ENCODE measurements around the gene ALS2CL.
A peak's percentile ranks its signal among the peaks of the same experiment; 100 is the strongest.

Gene ALS2CL

GRCh38 chr3:46634856-46635255 lies 58.6 kb downstream of the ALS2CL start:
- H3K4me3 ChIP-seq (ENCODE audit: low read depth in 1 of 2, low read length in 2 of 2), result no peak overlapping the region
- peaks cover 4% of the 10 kb centered on the region for H3K9me3 ChIP-seq (ENCODE audit: insufficient read depth, low read length, severe bottlenecking)
- peak overlapping the region; percentile 70 for H3K27ac ChIP-seq (ENCODE audit: low read length)
- peak overlapping the region; percentile 60; the same call in 1 of the 2 replicates for H2AFZ ChIP-seq (ENCODE audit: low read depth, low read length)
- ATAC-seq (ENCODE audit: insufficient read depth, low read depth), result peak; percentile 22; the same call in 1 of the 3 replicates
- no peak for DNase-seq
- no peaks in the 10 kb centered on the region for H3K27me3 ChIP-seq (ENCODE audit: insufficient read depth, low read length, poor library complexity)
- H3K4me1 ChIP-seq (ENCODE audit: insufficient read depth, low read length), result peaks cover 30% of the 10 kb centered on the region
- no peaks in the 10 kb centered on the region for H3K36me3 ChIP-seq (ENCODE audit: insufficient read depth, low read length)
- no peak overlapping the region for H3K9ac ChIP-seq (ENCODE audit: low read depth, low read length)
- H3K79me2 ChIP-seq (ENCODE audit: insufficient read depth, low read length), result no peaks in the 10 kb centered on the region
- TF ChIP-seq EZH2 (IDR thresholded peaks at IDR 0.05; ENCODE audit: borderline replicate concordance, low read depth, low read length, severe bottlenecking), result no peak
- no peak for TF ChIP-seq CTCF (IDR thresholded peaks at IDR 0.05; ENCODE audit: borderline replicate concordance, extremely low read depth, low read length, poor library complexity, severe bottlenecking)
- H3K4me2 ChIP-seq (ENCODE audit: insufficient read depth, low read length), result 0 out of 2 replicates have a peak overlapping the region, but pooled peaks have one; percentile 2
- H4K20me1 ChIP-seq (ENCODE audit: insufficient read depth, low read length), result no peaks in the 10 kb centered on the region

GRCh38 chr3:46632792-46633191 lies 60.7 kb downstream of the ALS2CL start:
- DNase-seq, result no peak
- no peak overlapping the region for H3K4me2 ChIP-seq (ENCODE audit: insufficient read depth, low read length)
- no peaks in the 10 kb centered on the region for H3K9me3 ChIP-seq (ENCODE audit: insufficient read depth, low read length, severe bottlenecking)
- no peaks in the 10 kb centered on the region for H3K79me2 ChIP-seq (ENCODE audit: insufficient read depth, low read length)
- no peak overlapping the region for H3K9ac ChIP-seq (ENCODE audit: low read depth, low read length)
- peaks cover 46% of the 10 kb centered on the region for H3K4me1 ChIP-seq (ENCODE audit: insufficient read depth, low read length)
- no peak for ATAC-seq (ENCODE audit: insufficient read depth, low read depth)
- no peak overlapping the region for H2AFZ ChIP-seq (ENCODE audit: low read depth, low read length)
- no peaks in the 10 kb centered on the region for H3K36me3 ChIP-seq (ENCODE audit: insufficient read depth, low read length)
- TF ChIP-seq CTCF (IDR thresholded peaks at IDR 0.05; ENCODE audit: borderline replicate concordance, extremely low read depth, low read length, poor library complexity, severe bottlenecking), result no peak
- no peak for TF ChIP-seq EZH2 (IDR thresholded peaks at IDR 0.05; ENCODE audit: borderline replicate concordance, low read depth, low read length, severe bottlenecking)
- H3K27me3 ChIP-seq (ENCODE audit: insufficient read depth, low read length, poor library complexity), result no peaks in the 10 kb centered on the region
- no peaks in the 10 kb centered on the region for H4K20me1 ChIP-seq (ENCODE audit: insufficient read depth, low read length)
- no peak overlapping the region for H3K4me3 ChIP-seq (ENCODE audit: low read depth in 1 of 2, low read length in 2 of 2)
- H3K27ac ChIP-seq (ENCODE audit: low read length), result no peak overlapping the region

- Histone ChIP-seq H4K20me1 (ENCODE audit: insufficient read depth, low read length) (no peaks in the 10 kb centered on the region), H3K9me3 (ENCODE audit: insufficient read depth, low read length, severe bottlenecking) (no peaks in the 10 kb centered on the region), H3K9ac (ENCODE audit: low read depth, low read length) (peak overlapping the region; percentile 17), H2AFZ (ENCODE audit: low read depth, low read length) (peak overlapping the region; percentile 63), H3K4me1 (ENCODE audit: insufficient read depth, low read length) (peaks cover 37% of the 10 kb centered on the region), H3K4me2 (ENCODE audit: insufficient read depth, low read length) (peak overlapping the region; percentile 51), H3K27ac (ENCODE audit: low read length) (peak overlapping the region; percentile 63), H3K36me3 (ENCODE audit: insufficient read depth, low read length) (no peaks in the 10 kb centered on the region), H3K79me2 (ENCODE audit: insufficient read depth, low read length) (no peaks in the 10 kb centered on the region), H3K27me3 (ENCODE audit: insufficient read depth, low read length, poor library complexity) (no peaks in the 10 kb centered on the region), H3K4me3 (ENCODE audit: low read depth in 1 of 2, low read length in 2 of 2) (peak overlapping the region in 1 of 2 experiments; percentile 40; a peak in 2 of 4 replicates)
- TF ChIP-seq EZH2 (IDR thresholded peaks at IDR 0.05; ENCODE audit: borderline replicate concordance, low read depth, low read length, severe bottlenecking) (no peak), CTCF (IDR thresholded peaks at IDR 0.05; ENCODE audit: borderline replicate concordance, extremely low read depth, low read length, poor library complexity, severe bottlenecking) (peak; percentile 83)
- ATAC-seq (ENCODE audit: insufficient read depth, low read depth) (peak; percentile 92), DNase-seq (peak; percentile 81)
Measured at GRCh38 chr3:46629551-46630517, 63.6 kb downstream of the ALS2CL start.
